ENCODE measurements around the gene C4B. TPM values are rescaled to one million over a fixed set of nuclear protein-coding genes. Genes with fewer than 3 reads are reported as not detected.

Gene C4B
- total RNA-seq, 1 donor: 9.9 TPM

Small RNA genes within 50 kb of the gene (small RNA-seq; reads per million reads assigned to genes)
- gene RNA5SP206: not detected

Other genes with a start within 250 kb of the C4B start
- gene VWA7, start 237.5 kb upstream of the C4B start, total RNA-seq: under 0.01 TPM in 2 replicates
- 60.0 and 73.1 TPM in 2 replicates for gene VARS1, start 219.0 kb upstream of the C4B start, total RNA-seq
- gene LSM2, start 207.8 kb upstream of the C4B start, total RNA-seq: 21.6 and 23.7 TPM in 2 replicates
- 0.86 and 0.97 TPM in 2 replicates for gene HSPA1L, start 199.5 kb upstream of the C4B start, total RNA-seq
- 77.0 and 132 TPM in 2 replicates for gene HSPA1A, start 199.3 kb upstream of the C4B start, total RNA-seq
- 84.4 and 148 TPM in 2 replicates for gene HSPA1B, start 187.1 kb upstream of the C4B start, total RNA-seq
- 70.8 and 77.6 TPM in 2 replicates for gene NEU1, start 152.0 kb upstream of the C4B start, total RNA-seq
- not detected in 2 replicates for gene SLC44A4, start 135.8 kb upstream of the C4B start, total RNA-seq
- gene EHMT2, start 117.1 kb upstream of the C4B start, total RNA-seq: 38.0 and 42.7 TPM in 2 replicates
- 1.9 and 3.0 TPM in 2 replicates for gene ZBTB12, start 112.7 kb upstream of the C4B start, total RNA-seq
- 1.3 and 2.3 TPM in 2 replicates for gene C2, start 87.1 kb upstream of the C4B start, total RNA-seq
- gene CFB, start 68.7 kb upstream of the C4B start, total RNA-seq: 3.5 and 12.1 TPM in 2 replicates
- 106 and 120 TPM in 2 replicates for gene NELFE, start 55.8 kb upstream of the C4B start, total RNA-seq
- gene SKIC2, start 55.6 kb upstream of the C4B start, total RNA-seq: 52.2 and 58.9 TPM in 2 replicates
- gene DXO, start 42.7 kb upstream of the C4B start, total RNA-seq: 14.2 and 21.9 TPM in 2 replicates
- 6.0 and 13.9 TPM in 2 replicates for gene C4A, start 32.7 kb upstream of the C4B start, total RNA-seq
- gene CYP21A2, start 23.6 kb downstream of the C4B start, total RNA-seq: under 0.01 TPM in 2 replicates
- 4.8 and 17.7 TPM in 2 replicates for gene TNXB, start 94.5 kb downstream of the C4B start, total RNA-seq
- 17.3 and 22.9 TPM in 2 replicates for gene ATF6B, start 113.5 kb downstream of the C4B start, total RNA-seq
- 6.4 and 6.9 TPM in 2 replicates for gene FKBPL, start 115.5 kb downstream of the C4B start, total RNA-seq
- under 0.01 and 0.32 TPM in 2 replicates for gene PRRT1, start 137.1 kb downstream of the C4B start, total RNA-seq
- 14.8 and 22.9 TPM in 2 replicates for gene PPT2, start 139.3 kb downstream of the C4B start, total RNA-seq
- 0.97 and 2.6 TPM in 2 replicates for gene EGFL8, start 149.8 kb downstream of the C4B start, total RNA-seq
- gene AGPAT1, start 161.3 kb downstream of the C4B start, total RNA-seq: 21.9 and 30.2 TPM in 2 replicates
- gene RNF5, start 163.6 kb downstream of the C4B start, total RNA-seq: 22.5 and 37.6 TPM in 2 replicates
- gene AGER, start 169.5 kb downstream of the C4B start, total RNA-seq: 0.32 and 0.86 TPM in 2 replicates
- 29.0 and 35.4 TPM in 2 replicates for gene PBX2, start 175.4 kb downstream of the C4B start, total RNA-seq
- gene GPSM3, start 177.8 kb downstream of the C4B start, total RNA-seq: 2.6 and 4.8 TPM in 2 replicates
- 1.3 and 1.6 TPM in 2 replicates for gene NOTCH4, start 209.3 kb downstream of the C4B start, total RNA-seq

Data from fibroblast of villous mesenchyme (primary cell).